HG03442 (cell line): ENCODE data around the gene ANKRD42.

ENCODE experiments used
- ATAC-seq: cut with Tn5 transposase; IDR thresholded peaks from one replicate; pipeline ENCODE4 v1.9.1; 2021; ENCODE audit warnings: mild to moderate bottlenecking, moderate library complexity; ENCODE audit not compliant: unreplicated experiment

ANKRD42 gene

GRCh38 chr11:83285151-83285770 lies 91.7 kb downstream of the ANKRD42 start:
- peak; percentile 41 for ATAC-seq

- peak; percentile 86 for ATAC-seq
These were observed 92.4 kb downstream of the ANKRD42 start, which contains the start of gene CCDC90B for GRCh38 chr11:83285771-83286528. CCDC90B (minus strand) TSS chr11:83286367; CDS start chr11:83285972, 395 bp downstream.

GRCh38 chr11:83287631-83288030 lies 94.1 kb downstream of the ANKRD42 start:
- no peak for ATAC-seq

- peak; percentile 68 for ATAC-seq
These were observed 99.4 kb downstream of the ANKRD42 start for GRCh38 chr11:83292709-83293456.

GRCh38 chr11:83293457-83293774 lies 99.9 kb downstream of the ANKRD42 start:
- no peak for ATAC-seq

GRCh38 chr11:83294208-83294607 lies 100.7 kb downstream of the ANKRD42 start:
- ATAC-seq: no peak
